SJCRH30 (cell line): ENCODE data around the gene TTC28. TPM values are rescaled to one million over a fixed set of nuclear protein-coding genes. Genes with fewer than 3 reads are reported as not detected.

ENCODE experiments used
- DNase-seq, 2 experiments: peaks; one replicate each; pipeline ENCODE4 v3.0.0-alpha.2; 2015 to 2020
- H3K27ac ChIP-seq: fragments of 250-450 bp; sonication (Bioruptor Pico); 2 replicates; pipeline ENCODE4 v1.5.1; 2020; ENCODE audit warnings: mild to moderate bottlenecking, moderate library complexity
- H3K27me3 ChIP-seq: fragments of 250-450 bp; sonication (Bioruptor Pico); 2 replicates; pipeline ENCODE4 v1.5.1; 2020; ENCODE audit warnings: mild to moderate bottlenecking, moderate library complexity
- H3K36me3 ChIP-seq: fragments of 250-450 bp; sonication (Bioruptor Pico); 2 replicates; pipeline ENCODE4 v1.5.1; 2020; ENCODE audit warnings: mild to moderate bottlenecking, moderate library complexity
- H3K4me1 ChIP-seq: fragments of 250-450 bp; sonication (Bioruptor Pico); 2 replicates; pipeline ENCODE4 v1.5.1; 2020; ENCODE audit warnings: mild to moderate bottlenecking, moderate library complexity
- H3K4me3 ChIP-seq: fragments of 250-450 bp; sonication (Bioruptor Pico); 2 replicates; pipeline ENCODE4 v1.5.1; 2020; ENCODE audit warnings: mild to moderate bottlenecking, moderate library complexity
- H3K9me3 ChIP-seq: fragments of 250-450 bp; sonication (Bioruptor Pico); replicated peaks from 2 replicates; pipeline ENCODE4 v1.5.1; 2020; ENCODE audit warnings: mild to moderate bottlenecking, moderate library complexity
- total RNA-seq: library from RNA; depleted of rRNA; stranded (reverse); fragments of >200 nt; shearing (Covaris generic); gene quantifications from 2 replicates; pipeline ENCODE4 v1.2.3, GENCODE V29; 2014

Gene TTC28
- total RNA-seq, 1 experiment from 2014 or later = 12.8 TPM

DNA sequence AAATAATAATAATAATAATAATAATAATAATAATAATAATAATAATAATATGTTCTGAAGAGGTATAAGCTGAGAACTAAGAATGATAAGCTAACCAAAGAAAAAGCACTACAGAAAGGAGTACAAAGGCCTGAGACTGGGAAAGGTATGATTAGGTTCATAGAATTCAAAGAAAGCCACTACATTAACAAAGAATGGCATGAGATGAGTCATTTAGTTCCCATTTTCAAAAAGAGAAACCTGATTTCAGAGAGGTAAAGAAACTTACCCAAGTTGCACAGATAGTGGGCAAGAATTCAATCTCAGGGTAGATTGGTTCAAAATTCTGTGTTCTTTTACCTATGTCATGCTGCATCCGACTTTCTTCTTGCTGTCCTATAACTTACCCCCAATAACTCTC lies 350.9 kb downstream of the TTC28 start:
- H3K36me3 ChIP-seq = no peaks in the 10 kb centered on the region
- no peak overlapping the region for H3K27ac ChIP-seq
- H3K4me1 ChIP-seq = peaks cover 10% of the 10 kb centered on the region
- H3K9me3 ChIP-seq = no peaks in the 10 kb centered on the region
- no peaks in the 10 kb centered on the region for H3K27me3 ChIP-seq
- DNase-seq = no peak
- no peak overlapping the region for H3K4me3 ChIP-seq

DNA sequence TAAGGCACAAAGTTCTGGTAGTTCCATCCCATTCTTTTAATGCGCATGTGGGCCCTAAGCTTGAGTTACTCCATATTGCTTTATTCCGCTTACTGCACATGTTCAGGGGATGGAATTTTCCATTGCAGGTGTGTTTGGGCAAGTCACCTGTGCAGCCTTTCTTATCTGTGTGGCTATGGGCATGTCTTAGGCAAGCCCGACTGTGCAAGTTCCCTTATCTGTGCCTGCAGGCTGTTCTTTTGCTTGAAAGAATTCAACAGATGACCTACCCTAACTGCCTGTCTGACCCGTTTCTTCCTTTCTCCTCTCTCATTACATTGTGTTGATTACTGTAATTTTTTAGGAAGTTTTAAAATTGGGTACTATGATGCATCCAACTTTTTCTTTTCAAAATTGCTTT lies 363.6 kb downstream of the TTC28 start:
- H3K4me3 ChIP-seq = no peak overlapping the region
- no peak for DNase-seq
- H3K27ac ChIP-seq = no peak overlapping the region
- H3K9me3 ChIP-seq = no peaks in the 10 kb centered on the region
- no peaks in the 10 kb centered on the region for H3K27me3 ChIP-seq
- H3K36me3 ChIP-seq = no peaks in the 10 kb centered on the region
- no peaks in the 10 kb centered on the region for H3K4me1 ChIP-seq

DNA sequence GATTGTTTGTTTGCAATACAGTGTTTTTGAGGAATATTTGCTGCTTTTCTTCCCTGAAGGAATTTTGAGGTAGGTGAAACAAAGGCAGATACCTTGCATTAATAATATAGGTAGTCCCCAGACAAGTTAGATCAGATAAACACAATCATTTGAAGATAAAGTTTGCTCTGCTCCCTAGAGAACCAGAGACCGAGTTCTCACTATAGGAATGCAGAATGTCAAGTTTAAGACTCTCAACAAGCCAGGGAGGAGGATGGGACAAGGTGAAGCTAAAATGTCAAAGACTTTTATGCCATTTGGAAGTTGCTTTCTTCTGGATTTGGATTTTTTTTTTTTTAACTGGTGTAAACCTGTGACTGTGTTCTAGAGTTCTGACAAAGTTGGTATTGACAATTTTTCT lies 364.7 kb downstream of the TTC28 start:
- H3K27me3 ChIP-seq = no peaks in the 10 kb centered on the region
- H3K4me1 ChIP-seq = no peaks in the 10 kb centered on the region
- no peak for DNase-seq
- H3K9me3 ChIP-seq = no peaks in the 10 kb centered on the region
- no peaks in the 10 kb centered on the region for H3K36me3 ChIP-seq
- H3K27ac ChIP-seq = no peak overlapping the region
- H3K4me3 ChIP-seq = no peak overlapping the region

DNA sequence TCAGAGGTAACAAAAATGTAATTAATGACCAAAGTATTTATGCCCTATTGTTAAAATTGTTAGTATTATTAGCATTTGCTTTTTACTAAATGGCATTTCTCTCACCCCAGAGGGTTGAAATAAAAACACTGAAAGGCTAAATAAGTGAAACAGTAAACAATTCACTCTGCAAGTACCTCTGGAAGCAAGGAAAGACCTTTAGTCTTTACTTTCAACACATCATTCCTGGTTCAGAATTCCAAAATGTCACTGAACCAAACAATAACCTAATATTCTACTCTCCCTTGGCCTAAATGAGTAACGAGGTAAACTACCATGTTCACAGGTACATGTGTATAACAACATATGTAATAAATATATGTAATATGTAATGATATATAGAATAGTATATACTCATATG lies 369.3 kb downstream of the TTC28 start:
- Histone ChIP-seq H3K27ac (no peak overlapping the region), H3K36me3 (no peaks in the 10 kb centered on the region), H3K4me1 (no peaks in the 10 kb centered on the region), H3K4me3 (no peak overlapping the region), H3K9me3 (no peaks in the 10 kb centered on the region), H3K27me3 (no peaks in the 10 kb centered on the region)
- no peak for DNase-seq

DNA sequence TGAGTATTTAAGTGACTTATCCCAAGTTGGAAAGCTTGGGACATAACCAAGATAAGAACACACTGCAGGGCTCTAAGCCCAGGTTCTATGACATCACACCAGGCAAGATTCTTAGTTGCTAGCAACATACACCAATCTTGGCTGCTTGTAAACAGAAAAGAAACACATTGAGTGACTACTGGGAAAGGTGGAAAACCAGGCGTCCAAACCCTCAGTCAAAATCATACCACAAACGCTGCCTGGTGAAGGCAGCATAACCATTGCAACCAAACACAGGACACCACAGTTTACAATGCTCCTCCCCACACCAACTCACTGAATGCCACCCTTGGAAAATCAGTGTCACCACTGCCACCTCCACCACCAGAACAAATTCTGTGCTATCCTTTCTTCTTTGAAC lies 379.9 kb downstream of the TTC28 start:
- Histone ChIP-seq H3K9me3 (no peaks in the 10 kb centered on the region), H3K27me3 (no peaks in the 10 kb centered on the region), H3K36me3 (no peaks in the 10 kb centered on the region), H3K27ac (no peak overlapping the region), H3K4me3 (no peak overlapping the region), H3K4me1 (peaks cover 4% of the 10 kb centered on the region; the same call in 1 of the 2 replicates)
- no peak for DNase-seq

DNA sequence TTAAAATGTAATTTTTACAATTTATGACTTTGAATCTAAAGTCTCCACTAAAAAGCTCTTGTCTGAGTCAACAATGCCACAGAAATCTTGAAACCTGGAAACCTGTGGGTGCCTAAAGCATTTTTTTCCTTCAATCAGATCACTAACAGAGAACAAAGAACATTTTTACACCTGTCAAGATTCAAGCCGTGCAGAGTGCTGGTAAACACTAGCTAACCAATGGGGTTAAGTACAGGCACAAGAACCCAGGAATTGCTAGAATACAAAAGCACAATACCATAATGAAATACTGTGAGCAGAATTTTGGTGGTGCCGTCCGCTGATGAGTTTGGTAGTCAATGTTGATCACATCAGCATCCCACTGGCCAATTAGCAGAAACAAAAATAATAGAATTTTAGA lies 380.3 kb downstream of the TTC28 start:
- DNase-seq = no peak
- Histone ChIP-seq H3K27ac (no peak overlapping the region), H3K4me1 (peaks cover 4% of the 10 kb centered on the region; the same call in 1 of the 2 replicates), H3K27me3 (no peaks in the 10 kb centered on the region), H3K36me3 (no peaks in the 10 kb centered on the region), H3K4me3 (no peak overlapping the region), H3K9me3 (no peaks in the 10 kb centered on the region)

DNA sequence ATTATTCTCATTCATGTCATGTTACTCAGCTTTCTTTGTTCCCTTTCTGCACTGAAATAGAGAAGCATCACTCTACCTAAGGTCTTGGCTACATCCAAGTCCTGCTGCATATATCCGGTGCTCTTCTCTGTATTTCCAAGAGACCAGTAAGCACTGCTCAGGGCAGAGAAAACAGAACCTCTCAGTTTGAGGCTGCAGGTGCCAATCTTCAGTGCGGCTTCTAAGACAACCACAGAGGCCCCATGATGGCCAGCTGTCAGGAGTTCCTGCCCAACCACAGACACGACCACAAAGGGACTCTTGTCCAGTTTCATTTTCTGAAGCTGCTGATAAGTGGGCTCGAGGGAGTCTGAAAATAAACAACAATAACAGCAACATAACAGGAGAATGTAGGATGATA lies 382.1 kb downstream of the TTC28 start:
- peaks cover 4% of the 10 kb centered on the region; the same call in 1 of the 2 replicates for H3K4me1 ChIP-seq
- H3K36me3 ChIP-seq = no peaks in the 10 kb centered on the region
- DNase-seq = peak; percentile 48 to 72
- no peaks in the 10 kb centered on the region for H3K27me3 ChIP-seq
- H3K27ac ChIP-seq = no peak overlapping the region
- H3K9me3 ChIP-seq = no peaks in the 10 kb centered on the region
- no peak overlapping the region for H3K4me3 ChIP-seq

DNA sequence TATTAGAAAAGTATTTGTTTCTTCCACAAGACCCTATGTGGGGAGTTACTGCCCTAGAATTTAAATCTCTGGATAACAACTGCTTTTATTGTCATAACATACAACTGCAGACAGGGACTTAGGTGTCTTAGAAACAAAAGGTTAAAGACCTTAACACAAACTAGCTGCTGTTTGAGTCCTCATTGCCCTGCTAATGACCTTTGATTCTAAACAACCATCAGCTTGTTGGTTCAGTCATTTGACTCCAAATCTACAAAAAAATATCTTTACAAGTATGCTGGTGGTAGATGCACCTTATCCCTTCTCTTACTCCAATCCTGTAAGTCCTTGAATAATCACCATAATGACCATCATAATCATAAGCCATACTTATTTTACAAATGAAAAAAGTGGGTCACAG lies 383.2 kb downstream of the TTC28 start:
- Histone ChIP-seq H3K4me3 (no peak overlapping the region), H3K27me3 (no peaks in the 10 kb centered on the region), H3K27ac (no peak overlapping the region), H3K9me3 (no peaks in the 10 kb centered on the region), H3K36me3 (no peaks in the 10 kb centered on the region), H3K4me1 (peaks cover 4% of the 10 kb centered on the region; the same call in 1 of the 2 replicates)
- no peak for DNase-seq

DNA sequence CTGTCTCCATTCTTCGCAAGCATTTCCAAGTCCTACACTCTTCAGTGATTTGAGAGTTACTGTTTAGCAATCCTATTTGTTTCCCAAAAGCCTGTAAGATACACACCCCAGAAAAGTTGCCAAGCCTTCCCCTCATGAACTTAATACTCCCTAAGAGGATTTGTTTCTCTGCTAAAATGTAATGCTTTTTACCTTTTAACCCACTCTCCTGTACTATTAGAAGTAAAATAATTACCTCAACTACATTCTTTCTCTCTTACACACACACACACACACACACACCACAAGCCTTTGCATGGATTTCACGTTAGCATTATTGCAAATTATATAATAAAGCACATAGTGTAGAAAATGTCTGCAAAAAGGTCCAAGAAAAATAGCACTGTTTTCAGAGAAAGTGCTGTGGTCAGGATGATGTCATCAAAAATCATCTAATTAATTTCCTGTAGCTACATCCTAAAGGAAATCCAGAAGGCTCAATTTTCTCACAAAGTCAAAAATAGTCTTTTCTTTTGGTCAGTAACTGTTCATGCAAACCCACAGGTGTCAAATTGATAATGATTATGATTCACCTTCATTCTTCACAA lies 396.5 kb downstream of the TTC28 start:
- Histone ChIP-seq H3K4me3 (no peak overlapping the region), H3K4me1 (peaks cover 7% of the 10 kb centered on the region; the same call in 1 of the 2 replicates), H3K27ac (no peak overlapping the region), H3K27me3 (no peaks in the 10 kb centered on the region), H3K9me3 (0 out of 2 replicates have a peak, but pooled peaks cover 2% of the 10 kb centered on the region), H3K36me3 (no peaks in the 10 kb centered on the region)
- peak in 1 of 2 experiments; percentile 4 for DNase-seq

DNA sequence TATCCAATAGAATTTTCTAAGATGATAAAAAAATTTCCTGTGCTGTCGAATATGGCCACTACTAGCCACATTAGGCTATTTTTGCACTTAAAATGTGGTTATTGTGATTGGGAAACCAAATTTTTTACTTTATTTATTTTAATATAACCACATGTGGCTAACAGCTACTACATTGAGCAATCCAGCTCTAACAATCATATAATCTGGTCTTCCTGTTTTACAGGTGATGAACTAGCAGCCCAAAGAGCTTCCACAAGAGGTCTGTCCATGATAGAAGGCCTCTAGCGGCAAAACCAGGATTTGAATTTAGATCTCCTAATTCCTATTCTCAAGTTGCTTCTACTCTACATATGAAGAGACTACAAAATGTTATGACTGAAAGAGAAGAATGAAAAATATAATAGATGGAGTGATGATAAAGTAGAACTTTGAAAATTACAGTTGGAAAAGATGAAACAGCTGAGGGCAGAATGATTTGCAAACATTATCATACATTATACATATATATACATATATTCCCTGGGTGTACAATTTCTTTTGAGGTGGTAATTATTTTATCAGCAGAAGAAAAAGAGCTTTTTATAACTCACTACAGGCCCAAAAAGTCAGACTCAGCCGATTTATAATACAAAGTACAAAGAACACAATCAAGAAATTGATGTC lies 397.1 kb downstream of the TTC28 start:
- H3K4me3 ChIP-seq = no peak overlapping the region
- 0 out of 2 replicates have a peak, but pooled peaks cover 2% of the 10 kb centered on the region for H3K9me3 ChIP-seq
- no peaks in the 10 kb centered on the region for H3K36me3 ChIP-seq
- H3K27me3 ChIP-seq = no peaks in the 10 kb centered on the region
- no peak overlapping the region for H3K27ac ChIP-seq
- peaks cover 7% of the 10 kb centered on the region; the same call in 1 of the 2 replicates for H3K4me1 ChIP-seq
- DNase-seq = no peak

DNA sequence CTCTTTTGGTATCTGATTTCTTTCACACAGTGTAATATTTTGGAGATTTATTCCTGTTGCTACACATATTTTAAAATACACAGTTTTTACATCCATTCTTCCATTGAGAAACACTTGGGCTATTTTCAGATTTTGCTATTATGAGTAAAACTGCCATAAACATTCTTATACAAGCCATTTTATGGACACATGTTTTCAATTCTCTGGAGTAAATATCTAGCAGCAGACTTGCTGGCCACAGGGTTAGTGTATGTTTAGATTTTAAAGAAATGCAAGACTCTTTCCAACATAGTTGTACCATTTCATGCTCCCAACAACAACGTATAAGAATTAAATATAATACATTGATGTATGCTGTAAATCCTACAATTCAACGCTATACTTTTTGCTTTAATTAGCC lies 399.8 kb downstream of the TTC28 start:
- Histone ChIP-seq H3K27ac (no peak overlapping the region), H3K27me3 (no peaks in the 10 kb centered on the region), H3K4me1 (peaks cover 7% of the 10 kb centered on the region; the same call in 1 of the 2 replicates), H3K4me3 (no peak overlapping the region), H3K9me3 (0 out of 2 replicates have a peak, but pooled peaks cover 2% of the 10 kb centered on the region), H3K36me3 (no peaks in the 10 kb centered on the region)
- no peak for DNase-seq

DNA sequence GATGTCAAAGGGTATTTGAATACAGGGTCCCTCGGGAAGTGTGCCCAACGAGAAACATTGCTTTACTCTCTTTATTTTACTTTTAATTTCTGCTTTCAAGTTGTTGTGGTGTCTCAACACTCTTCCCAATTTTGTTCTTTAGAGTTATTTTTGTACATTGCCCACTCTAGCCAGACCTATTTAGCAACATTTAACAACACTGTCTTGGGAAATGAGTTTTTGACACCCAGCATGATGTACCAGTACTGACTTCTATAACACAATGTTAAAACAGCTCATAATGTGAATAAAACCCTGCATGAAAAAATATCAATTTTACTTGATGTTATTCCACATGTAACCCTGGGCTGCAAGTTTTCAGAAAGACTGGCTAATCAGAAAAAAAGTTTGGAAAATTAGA lies 410.4 kb downstream of the TTC28 start:
- no peak overlapping the region for H3K27ac ChIP-seq
- no peaks in the 10 kb centered on the region for H3K9me3 ChIP-seq
- no peaks in the 10 kb centered on the region for H3K4me1 ChIP-seq
- DNase-seq = no peak
- no peaks in the 10 kb centered on the region for H3K27me3 ChIP-seq
- no peaks in the 10 kb centered on the region for H3K36me3 ChIP-seq
- H3K4me3 ChIP-seq = no peak overlapping the region

DNA sequence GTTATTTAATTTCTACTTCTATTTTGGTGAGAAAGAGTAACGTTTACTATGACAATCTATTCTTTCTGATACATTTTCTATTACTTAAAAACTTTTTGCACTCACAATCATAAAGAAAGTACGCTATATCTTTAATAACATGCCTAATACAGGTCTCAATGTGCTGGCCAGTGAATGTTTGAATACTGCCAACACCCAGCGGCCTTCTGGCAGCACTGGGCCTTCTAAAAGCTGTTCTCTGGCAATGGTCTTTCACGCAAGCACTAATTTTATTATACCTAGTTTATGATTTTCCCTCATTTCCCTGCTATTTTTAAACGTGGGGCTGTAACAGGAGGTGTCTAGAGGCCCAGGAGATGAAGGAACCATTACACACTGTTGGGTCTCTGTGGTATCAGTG lies 410.8 kb downstream of the TTC28 start:
- no peaks in the 10 kb centered on the region for H3K27me3 ChIP-seq
- no peaks in the 10 kb centered on the region for H3K9me3 ChIP-seq
- H3K36me3 ChIP-seq = no peaks in the 10 kb centered on the region
- H3K27ac ChIP-seq = no peak overlapping the region
- no peak for DNase-seq
- H3K4me1 ChIP-seq = no peaks in the 10 kb centered on the region
- H3K4me3 ChIP-seq = no peak overlapping the region

DNA sequence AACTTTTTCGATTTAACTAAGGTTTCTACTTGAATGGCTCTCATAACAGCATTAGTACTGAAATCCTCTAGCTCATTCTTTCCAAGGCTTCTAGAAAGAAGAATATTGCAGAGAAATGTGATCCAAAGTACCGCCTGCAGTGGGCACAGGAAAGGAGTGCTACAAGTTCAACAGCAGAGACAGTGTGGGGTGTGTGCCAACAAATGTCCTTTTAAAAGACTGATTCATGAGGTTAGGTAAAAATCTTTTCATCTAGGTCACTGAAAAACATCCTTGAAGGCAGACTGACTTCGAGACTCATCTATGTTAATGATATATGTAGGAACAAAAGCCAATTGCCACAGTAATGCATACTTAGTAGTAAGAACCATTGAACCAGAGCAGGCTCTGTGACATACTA lies 411.5 kb downstream of the TTC28 start:
- H3K27ac ChIP-seq = no peak overlapping the region
- H3K4me3 ChIP-seq = no peak overlapping the region
- no peak for DNase-seq
- no peaks in the 10 kb centered on the region for H3K27me3 ChIP-seq
- no peaks in the 10 kb centered on the region for H3K4me1 ChIP-seq
- H3K9me3 ChIP-seq = no peaks in the 10 kb centered on the region
- H3K36me3 ChIP-seq = no peaks in the 10 kb centered on the region

DNA sequence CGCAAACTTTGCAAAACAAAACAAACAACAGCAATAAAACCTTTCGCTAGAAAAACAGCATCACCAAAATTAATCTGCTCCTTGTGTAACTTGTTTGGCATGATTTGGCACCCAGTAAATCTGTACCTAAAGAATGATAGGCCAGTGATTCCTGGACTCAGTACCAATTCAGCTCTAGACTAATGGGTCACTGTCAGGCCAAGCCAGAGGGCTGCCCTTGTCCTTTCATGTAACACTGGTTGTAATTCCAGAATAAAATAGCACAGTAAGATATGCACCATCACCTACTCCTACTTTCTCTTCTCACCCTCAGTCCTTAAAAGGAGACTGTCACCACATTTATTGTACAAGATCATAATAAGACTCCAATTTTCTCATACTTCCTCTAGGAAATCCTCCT lies 419.0 kb downstream of the TTC28 start:
- Histone ChIP-seq H3K27me3 (no peaks in the 10 kb centered on the region), H3K27ac (no peak overlapping the region), H3K36me3 (no peaks in the 10 kb centered on the region), H3K4me3 (no peak overlapping the region), H3K4me1 (no peaks in the 10 kb centered on the region), H3K9me3 (no peaks in the 10 kb centered on the region)
- no peak for DNase-seq
